ENCODE data around the gene KRTAP5-1. TPM values are rescaled to one million over a fixed set of nuclear protein-coding genes. Genes with fewer than 3 reads are reported as not detected.

KRTAP5-1 gene
- polyA plus RNA-seq, 3 donors, result not detected

- Histone ChIP-seq H3K27me3 (ENCODE audit: control insufficient read depth in 2 of 2, insufficient read depth in 2 of 2, low read length in 2 of 2) (peaks cover 0 to 31% of the 10 kb centered on the region in 2 donors), H3K36me3 (replicated peaks in 1 of 2; ENCODE audit: control insufficient read depth in 1 of 2, insufficient read depth in 2 of 2, low read length in 2 of 2) (no peaks in the 10 kb centered on the region), H3K4me2 (replicated peaks; ENCODE audit: extremely low read depth, low read length, poor library complexity, severe bottlenecking) (no peak overlapping the region), H3K9me3 (replicated peaks in 1 of 2; ENCODE audit: control insufficient read depth in 1 of 2, insufficient read depth in 1 of 2, low read length in 2 of 2) (no peaks in the 10 kb centered on the region), H4K20me1 (ENCODE audit: insufficient read depth, low read length) (no peaks in the 10 kb centered on the region), H3K27ac (ENCODE audit: low read depth in 1 of 2, low read length in 2 of 2) (no peak overlapping the region), H3K9ac (ENCODE audit: insufficient read depth, low read length, poor library complexity, severe bottlenecking) (no peak overlapping the region), H3K4me1 (ENCODE audit: control insufficient read depth in 1 of 2, insufficient read depth in 2 of 2, low read length in 2 of 2) (no peaks in the 10 kb centered on the region), H3K79me2 (ENCODE audit: insufficient read depth, low read length) (no peaks in the 10 kb centered on the region), H3K4me3 (replicated peaks in 1 of 3; ENCODE audit: low read depth in 2 of 3, low read length in 3 of 3) (no peak overlapping the region), H2AFZ (ENCODE audit: insufficient read depth, low read depth, low read length, poor library complexity, severe bottlenecking) (no peak overlapping the region)
- TF ChIP-seq CTCF (IDR thresholded peaks at IDR 0.05), result no peak
- H3K36me3 Mint-ChIP-seq, result no peaks in the 10 kb centered on the region
- H3K4me1 Mint-ChIP-seq, result no peaks in the 10 kb centered on the region
- H3K4me3 Mint-ChIP-seq, result peak overlapping the region in 1 of 2 donors; percentile 65
- DNase-seq, result no peak
- H3K9me3 Mint-ChIP-seq, result peaks cover 0 to 3% (median 0%) of the 10 kb centered on the region in 7 donors
- H3K27ac Mint-ChIP-seq, result no peak overlapping the region
- intact Hi-C loops (cut with micrococcal nuclease), result no loop called here
- 76% methylated on average over 19 of the region's 29 CpGs for WGBS (ENCODE audit: insufficient coverage)
- peaks cover 32 to 64% (median 45%) of the 10 kb centered on the region in 3 donors for H3K27me3 Mint-ChIP-seq (ENCODE audit: low read depth in 3 of 3)
Measured at GRCh38 chr11:1557904-1558774, 26.9 kb downstream of the KRTAP5-1 start.

GRCh38 chr11:1557051-1557884, 27.8 kb downstream of the KRTAP5-1 start:
- H3K36me3 Mint-ChIP-seq, result no peaks in the 10 kb centered on the region
- H3K27ac Mint-ChIP-seq, result no peak overlapping the region
- Histone ChIP-seq H3K4me2 (replicated peaks; ENCODE audit: extremely low read depth, low read length, poor library complexity, severe bottlenecking) (no peak overlapping the region), H3K9me3 (replicated peaks in 1 of 2; ENCODE audit: control insufficient read depth in 1 of 2, insufficient read depth in 1 of 2, low read length in 2 of 2) (no peaks in the 10 kb centered on the region), H3K36me3 (replicated peaks in 1 of 2; ENCODE audit: control insufficient read depth in 1 of 2, insufficient read depth in 2 of 2, low read length in 2 of 2) (no peaks in the 10 kb centered on the region), H3K27me3 (ENCODE audit: control insufficient read depth in 2 of 2, insufficient read depth in 2 of 2, low read length in 2 of 2) (peaks cover 0 to 35% of the 10 kb centered on the region in 2 donors), H3K4me1 (ENCODE audit: control insufficient read depth in 1 of 2, insufficient read depth in 2 of 2, low read length in 2 of 2) (no peaks in the 10 kb centered on the region), H2AFZ (ENCODE audit: insufficient read depth, low read depth, low read length, poor library complexity, severe bottlenecking) (no peak overlapping the region), H3K79me2 (ENCODE audit: insufficient read depth, low read length) (no peaks in the 10 kb centered on the region), H3K27ac (ENCODE audit: low read depth in 1 of 2, low read length in 2 of 2) (no peak overlapping the region), H4K20me1 (ENCODE audit: insufficient read depth, low read length) (no peaks in the 10 kb centered on the region), H3K9ac (ENCODE audit: insufficient read depth, low read length, poor library complexity, severe bottlenecking) (no peak overlapping the region), H3K4me3 (replicated peaks in 1 of 3; ENCODE audit: low read depth in 2 of 3, low read length in 3 of 3) (no peak overlapping the region)
- 72% methylated on average over 72 of the region's 74 CpGs for WGBS (ENCODE audit: insufficient coverage)
- H3K4me3 Mint-ChIP-seq, result peak overlapping the region in 1 of 2 donors; percentile 65
- no peak for TF ChIP-seq CTCF (IDR thresholded peaks at IDR 0.05)
- H3K9me3 Mint-ChIP-seq, result peaks cover 0 to 5% (median 0%) of the 10 kb centered on the region in 7 donors
- intact Hi-C loops (cut with micrococcal nuclease), result no loop called here
- peaks cover 35 to 67% (median 45%) of the 10 kb centered on the region in 3 donors for H3K27me3 Mint-ChIP-seq (ENCODE audit: low read depth in 3 of 3)
- H3K4me1 Mint-ChIP-seq, result no peaks in the 10 kb centered on the region
- no peak for DNase-seq

Measured in CD14-positive monocyte (primary cell).